Measurements from ENCODE around the gene CADPS2. TPM values are rescaled to one million over a fixed set of nuclear protein-coding genes. Genes with fewer than 3 reads are reported as not detected.

The CADPS2 gene
- total RNA-seq, 2 donors from 2014 or later = 4.3 to 11.7 TPM

GRCh38 chr7:122710916-122711315, 175.3 kb downstream of the CADPS2 start:
- no peaks in the 10 kb centered on the region for H3K27me3 Mint-ChIP-seq (ENCODE audit: insufficient read depth)
- no CpG with 5 or more reads among the region's 1 CpG for WGBS, 2 experiments (ENCODE audit: insufficient coverage in 1 of 2, insufficient read length in 1 of 2)
- no peak for TF ChIP-seq CTCF (conservative IDR thresholded peaks at IDR 0.05)

GRCh38 chr7:122709930-122710646, 176.2 kb downstream of the CADPS2 start:
- Histone ChIP-seq H3K9ac (ENCODE audit: extremely low read depth, low read length, poor library complexity, severe bottlenecking) (no peak overlapping the region), H3K4me3 (ENCODE audit: low read length) (no peak overlapping the region), H3K9me3 (ENCODE audit: control insufficient read depth, low read length) (no peaks in the 10 kb centered on the region), H3K36me3 (ENCODE audit: control insufficient read depth, insufficient read depth, low read length) (no peaks in the 10 kb centered on the region), H3K27me3 (ENCODE audit: control insufficient read depth, insufficient read depth, low read length, poor library complexity, severe bottlenecking) (no peaks in the 10 kb centered on the region), H3K4me1 (ENCODE audit: control insufficient read depth, insufficient read depth, low read length) (no peaks in the 10 kb centered on the region), H3K27ac (ENCODE audit: low read depth, low read length) (no peak overlapping the region)
- peaks cover 7% of the 10 kb centered on the region for H3K4me1 Mint-ChIP-seq
- no peak for TF ChIP-seq CTCF (conservative IDR thresholded peaks at IDR 0.05)
- no peaks in the 10 kb centered on the region for H3K36me3 Mint-ChIP-seq (ENCODE audit: low read depth)
- 88 to 91% methylated on average over 4 to 6 of the region's 7 CpGs for WGBS, 2 experiments (ENCODE audit: insufficient coverage in 1 of 2, insufficient read length in 1 of 2)
- DNase-seq = no peak
- H3K4me3 Mint-ChIP-seq = no peak overlapping the region
- H3K9me3 Mint-ChIP-seq = no peaks in the 10 kb centered on the region
- H3K27me3 Mint-ChIP-seq (ENCODE audit: insufficient read depth) = no peaks in the 10 kb centered on the region
- H3K27ac Mint-ChIP-seq = no peak overlapping the region

More at GRCh38 chr7:122710916-122711315, 175.3 kb downstream of the CADPS2 start:
- Histone ChIP-seq H3K4me3 (ENCODE audit: low read length) (no peak overlapping the region), H3K9ac (ENCODE audit: extremely low read depth, low read length, poor library complexity, severe bottlenecking) (no peak overlapping the region), H3K36me3 (ENCODE audit: control insufficient read depth, insufficient read depth, low read length) (no peaks in the 10 kb centered on the region), H3K27me3 (ENCODE audit: control insufficient read depth, insufficient read depth, low read length, poor library complexity, severe bottlenecking) (no peaks in the 10 kb centered on the region), H3K9me3 (ENCODE audit: control insufficient read depth, low read length) (no peaks in the 10 kb centered on the region), H3K27ac (ENCODE audit: low read depth, low read length) (no peak overlapping the region), H3K4me1 (ENCODE audit: control insufficient read depth, insufficient read depth, low read length) (no peaks in the 10 kb centered on the region)
- Mint-ChIP-seq H3K27ac (no peak overlapping the region), H3K4me3 (no peak overlapping the region), H3K4me1 (peaks cover 10% of the 10 kb centered on the region), H3K9me3 (no peaks in the 10 kb centered on the region), H3K36me3 (ENCODE audit: low read depth) (no peaks in the 10 kb centered on the region)
- no peak for DNase-seq

- 96 to 100% methylated on average over 1 to 2 of the region's 2 CpGs for WGBS, 2 experiments (ENCODE audit: insufficient coverage in 1 of 2, insufficient read length in 1 of 2)
- Mint-ChIP-seq H3K27me3 (ENCODE audit: insufficient read depth) (no peaks in the 10 kb centered on the region), H3K9me3 (no peaks in the 10 kb centered on the region), H3K27ac (no peak overlapping the region), H3K4me3 (no peak overlapping the region), H3K4me1 (no peaks in the 10 kb centered on the region), H3K36me3 (ENCODE audit: low read depth) (no peaks in the 10 kb centered on the region)
- Histone ChIP-seq H3K9ac (ENCODE audit: extremely low read depth, low read length, poor library complexity, severe bottlenecking) (no peak overlapping the region), H3K27me3 (ENCODE audit: control insufficient read depth, insufficient read depth, low read length, poor library complexity, severe bottlenecking) (no peaks in the 10 kb centered on the region), H3K9me3 (ENCODE audit: control insufficient read depth, low read length) (no peaks in the 10 kb centered on the region), H3K36me3 (ENCODE audit: control insufficient read depth, insufficient read depth, low read length) (no peaks in the 10 kb centered on the region), H3K4me1 (ENCODE audit: control insufficient read depth, insufficient read depth, low read length) (no peaks in the 10 kb centered on the region), H3K4me3 (ENCODE audit: low read length) (no peak overlapping the region), H3K27ac (ENCODE audit: low read depth, low read length) (no peak overlapping the region)
- no peak for TF ChIP-seq CTCF (conservative IDR thresholded peaks at IDR 0.05)
- DNase-seq = no peak
These were observed 179.4 kb downstream of the CADPS2 start for GRCh38 chr7:122706836-122707235.
